ENCODE measurements around the gene MBD5.

DNA sequence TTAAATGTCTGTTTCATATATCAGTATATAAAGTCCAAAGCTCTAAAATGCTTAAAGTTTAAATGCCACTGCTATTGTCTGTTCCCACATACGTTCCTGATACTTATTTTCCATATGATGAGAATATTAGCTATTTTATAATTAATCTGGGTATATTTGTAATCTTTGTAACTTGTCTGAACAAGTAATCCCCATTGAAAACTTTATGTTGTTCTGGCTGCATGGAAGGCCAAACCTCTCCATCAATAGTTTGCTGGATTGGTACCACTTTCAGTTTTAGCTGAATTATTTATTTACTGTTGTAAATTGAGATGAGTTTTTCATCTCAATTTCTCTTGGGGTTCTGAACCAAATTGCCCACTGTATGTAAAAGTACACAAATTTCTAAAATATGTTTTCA, 1.5 kb downstream of the MBD5 start:
- TF ChIP-seq CTCF (IDR thresholded peaks at IDR 0.05) (no peak), POLR2A (IDR thresholded peaks at IDR 0.05) (no peak)
